Muscle layer of colon (tissue), 2 donors: Measurements from ENCODE around the gene HNRNPCL1.

Source experiments
- H3K27ac ChIP-seq: one replicate; pipeline ENCODE4 v1.7.0; 2013; ENCODE audit warnings: low read depth, mild to moderate bottlenecking, low read length, moderate library complexity
- H3K27me3 ChIP-seq, 2 donors: one replicate each; pipeline ENCODE4 v1.7.0; 2013; ENCODE audit warnings: low read length in 2 of 2, mild to moderate bottlenecking in 2 of 2; ENCODE audit not compliant: insufficient read depth in 2 of 2, control insufficient read depth in 1 of 2
- H3K36me3 ChIP-seq: one replicate; pipeline ENCODE4 v1.7.0; 2013; ENCODE audit warnings: mild to moderate bottlenecking, low read length; ENCODE audit not compliant: insufficient read depth
- H3K4me1 ChIP-seq: one replicate; pipeline ENCODE4 v1.7.0; 2013; ENCODE audit warnings: mild to moderate bottlenecking, low read length; ENCODE audit not compliant: insufficient read depth
- H3K4me3 ChIP-seq, 2 donors: one replicate each; pipeline ENCODE4 v1.7.0; 2013; ENCODE audit warnings: low read length in 2 of 2, low read depth in 1 of 2, mild to moderate bottlenecking in 1 of 2, moderate library complexity in 1 of 2
- H3K9ac ChIP-seq: one replicate; pipeline ENCODE4 v1.7.0; 2013; ENCODE audit warnings: low read length
- H3K9me3 ChIP-seq: one replicate; pipeline ENCODE4 v1.7.0; 2013; ENCODE audit warnings: mild to moderate bottlenecking, low read length
- donor health status: abdominal sarcoma.
- donor health status: Adenocarcinoma of cecum.

Gene HNRNPCL1

GRCh38 chr1:12810691-12811408, 37.7 kb downstream of the HNRNPCL1 start:
- Histone ChIP-seq H3K4me1 (no peaks in the 10 kb centered on the region), H3K9ac (no peak overlapping the region), H3K4me3 (no peak overlapping the region), H3K9me3 (no peaks in the 10 kb centered on the region), H3K27ac (no peak overlapping the region), H3K27me3 (no peaks in the 10 kb centered on the region), H3K36me3 (no peaks in the 10 kb centered on the region)

GRCh38 chr1:12809933-12810332, 38.6 kb downstream of the HNRNPCL1 start:
- no peak overlapping the region for H3K27ac ChIP-seq
- no peaks in the 10 kb centered on the region for H3K27me3 ChIP-seq
- H3K36me3 ChIP-seq = no peaks in the 10 kb centered on the region
- H3K4me1 ChIP-seq = no peaks in the 10 kb centered on the region
- H3K9ac ChIP-seq = no peak overlapping the region
- H3K4me3 ChIP-seq = no peak overlapping the region
- H3K9me3 ChIP-seq = no peaks in the 10 kb centered on the region

GRCh38 chr1:12799730-12800129, 48.8 kb downstream of the HNRNPCL1 start:
- Histone ChIP-seq H3K4me1 (no peaks in the 10 kb centered on the region), H3K9ac (no peak overlapping the region), H3K36me3 (no peaks in the 10 kb centered on the region), H3K9me3 (no peaks in the 10 kb centered on the region), H3K27me3 (no peaks in the 10 kb centered on the region), H3K4me3 (no peak overlapping the region), H3K27ac (no peak overlapping the region)

DNA sequence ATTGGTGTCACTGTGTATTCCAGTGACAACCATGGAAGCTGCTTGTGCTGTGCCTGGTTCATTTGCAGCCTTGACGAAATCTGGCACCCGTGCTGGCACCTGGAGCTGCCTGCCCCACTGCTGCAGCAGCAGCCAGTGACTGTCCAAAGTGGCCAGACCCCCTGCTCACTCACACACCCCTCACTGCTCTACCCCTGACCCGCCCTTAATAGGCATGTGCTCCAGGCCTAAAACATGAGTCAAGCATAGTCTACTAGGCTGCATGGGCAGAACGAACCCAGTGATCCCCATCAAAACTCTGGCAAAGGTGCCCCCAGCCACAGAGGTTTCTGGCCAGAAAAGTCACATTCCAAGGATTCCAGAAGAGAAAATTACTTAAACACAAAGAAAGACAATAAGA, 49.6 kb downstream of the HNRNPCL1 start:
- no peaks in the 10 kb centered on the region for H3K27me3 ChIP-seq
- no peaks in the 10 kb centered on the region for H3K4me1 ChIP-seq
- no peaks in the 10 kb centered on the region for H3K9me3 ChIP-seq
- no peak overlapping the region for H3K9ac ChIP-seq
- no peaks in the 10 kb centered on the region for H3K36me3 ChIP-seq
- H3K27ac ChIP-seq = no peak overlapping the region
- no peak overlapping the region for H3K4me3 ChIP-seq
